ENCODE data around the gene UNC13C. TPM values are rescaled to one million over a fixed set of nuclear protein-coding genes. Genes with fewer than 3 reads are reported as not detected.

The UNC13C gene
- total and polyA plus RNA-seq, 2 experiments from 2014 or later, result not detected

- H3K36me3 ChIP-seq (ENCODE audit: low read depth), result no peaks in the 10 kb centered on the region
Observed at GRCh38 chr15:54088837-54089236, 110.6 kb downstream of the UNC13C start.

GRCh38 chr15:54089776-54090175 is 111.5 kb downstream of the UNC13C start:
- H3K79me2 ChIP-seq (ENCODE audit: insufficient read depth), result no peaks in the 10 kb centered on the region
- no peaks in the 10 kb centered on the region for H3F3A ChIP-seq (ENCODE audit: insufficient read depth)
- in situ Hi-C loops (cut with MboI), result no loop called here
- H3K36me3 ChIP-seq (ENCODE audit: low read depth), result no peaks in the 10 kb centered on the region
- H3K9me2 ChIP-seq (ENCODE audit: insufficient read depth), result no peaks in the 10 kb centered on the region
- H2AFZ ChIP-seq, result no peak overlapping the region
- 15 to 29% methylated on average over 3 of the region's 3 CpGs for WGBS, 2 experiments (ENCODE audit: low coverage in 1 of 2, low lambda C conversion rate in 2 of 2, missing lambda C conversion rate in 2 of 2)
- H3K9me3 ChIP-seq (ENCODE audit: low read depth), result no peaks in the 10 kb centered on the region
- H3K4me1 ChIP-seq (ENCODE audit: insufficient read depth), result no peaks in the 10 kb centered on the region
- H3K27me3 ChIP-seq (replicated peaks; ENCODE audit: insufficient read depth), result no peaks in the 10 kb centered on the region
- no peak for DNase-seq
- TF ChIP-seq EZH2 (IDR thresholded peaks at IDR 0.05; ENCODE audit: insufficient read depth, poor library complexity, severe bottlenecking) (no peak), EZH2phosphoT487 (IDR thresholded peaks at IDR 0.05; ENCODE audit: insufficient read depth, low read depth) (no peak)
- H3K4me2 ChIP-seq (ENCODE audit: unreplicated experiment), result no peak overlapping the region
- H4K20me1 ChIP-seq (ENCODE audit: insufficient read depth), result no peaks in the 10 kb centered on the region
- H3K27ac ChIP-seq, result no peak overlapping the region
- H3K4me3 ChIP-seq, result no peak overlapping the region
- H3K9ac ChIP-seq, result no peak overlapping the region

More at GRCh38 chr15:54088837-54089236, 110.6 kb downstream of the UNC13C start:
- H3K4me1 ChIP-seq (ENCODE audit: insufficient read depth), result no peaks in the 10 kb centered on the region
- no peaks in the 10 kb centered on the region for H3F3A ChIP-seq (ENCODE audit: insufficient read depth)
- in situ Hi-C loops (cut with MboI), result no loop called here
- no peak overlapping the region for H3K4me2 ChIP-seq (ENCODE audit: unreplicated experiment)
- no peaks in the 10 kb centered on the region for H3K27me3 ChIP-seq (replicated peaks; ENCODE audit: insufficient read depth)
- H3K4me3 ChIP-seq, result no peak overlapping the region
- 4 to 14% methylated on average over 2 of the region's 2 CpGs for WGBS, 2 experiments (ENCODE audit: low coverage in 1 of 2, low lambda C conversion rate in 2 of 2, missing lambda C conversion rate in 2 of 2)
- TF ChIP-seq EZH2phosphoT487 (IDR thresholded peaks at IDR 0.05; ENCODE audit: insufficient read depth, low read depth) (no peak), EZH2 (IDR thresholded peaks at IDR 0.05; ENCODE audit: insufficient read depth, poor library complexity, severe bottlenecking) (no peak)
- no peak overlapping the region for H3K9ac ChIP-seq
- H3K27ac ChIP-seq, result no peak overlapping the region
- H3K9me3 ChIP-seq (ENCODE audit: low read depth), result no peaks in the 10 kb centered on the region
- no peaks in the 10 kb centered on the region for H4K20me1 ChIP-seq (ENCODE audit: insufficient read depth)
- no peak for DNase-seq
- no peaks in the 10 kb centered on the region for H3K79me2 ChIP-seq (ENCODE audit: insufficient read depth)
- no peaks in the 10 kb centered on the region for H3K9me2 ChIP-seq (ENCODE audit: insufficient read depth)
- H2AFZ ChIP-seq, result no peak overlapping the region

- Histone ChIP-seq H3K27me3 (replicated peaks; ENCODE audit: insufficient read depth) (no peaks in the 10 kb centered on the region), H3K4me2 (ENCODE audit: unreplicated experiment) (no peak overlapping the region), H3K27ac (no peak overlapping the region), H3F3A (ENCODE audit: insufficient read depth) (no peaks in the 10 kb centered on the region), H3K79me2 (ENCODE audit: insufficient read depth) (no peaks in the 10 kb centered on the region), H3K9me3 (ENCODE audit: low read depth) (no peaks in the 10 kb centered on the region), H3K36me3 (ENCODE audit: low read depth) (no peaks in the 10 kb centered on the region), H3K9ac (no peak overlapping the region), H2AFZ (no peak overlapping the region), H4K20me1 (ENCODE audit: insufficient read depth) (no peaks in the 10 kb centered on the region), H3K4me1 (ENCODE audit: insufficient read depth) (no peaks in the 10 kb centered on the region), H3K9me2 (ENCODE audit: insufficient read depth) (no peaks in the 10 kb centered on the region), H3K4me3 (no peak overlapping the region)
- TF ChIP-seq EZH2 (IDR thresholded peaks at IDR 0.05; ENCODE audit: insufficient read depth, poor library complexity, severe bottlenecking) (no peak), EZH2phosphoT487 (IDR thresholded peaks at IDR 0.05; ENCODE audit: insufficient read depth, low read depth) (no peak)
- 0 to 4% methylated on average over 2 of the region's 2 CpGs for WGBS, 2 experiments (ENCODE audit: low coverage in 1 of 2, low lambda C conversion rate in 2 of 2, missing lambda C conversion rate in 2 of 2)
- in situ Hi-C loops (cut with MboI), result no loop called here
- no peak for DNase-seq
Observed at GRCh38 chr15:54091651-54092050, 113.4 kb downstream of the UNC13C start.

- Histone ChIP-seq H3K4me1 (ENCODE audit: insufficient read depth) (no peaks in the 10 kb centered on the region), H3K4me2 (ENCODE audit: unreplicated experiment) (no peak overlapping the region), H3K9me3 (ENCODE audit: low read depth) (no peaks in the 10 kb centered on the region), H3K36me3 (ENCODE audit: low read depth) (no peaks in the 10 kb centered on the region), H3K27me3 (replicated peaks; ENCODE audit: insufficient read depth) (no peaks in the 10 kb centered on the region), H3K4me3 (no peak overlapping the region), H2AFZ (no peak overlapping the region), H3K27ac (no peak overlapping the region), H3K79me2 (ENCODE audit: insufficient read depth) (no peaks in the 10 kb centered on the region), H3K9ac (no peak overlapping the region), H3K9me2 (ENCODE audit: insufficient read depth) (no peaks in the 10 kb centered on the region), H4K20me1 (ENCODE audit: insufficient read depth) (no peaks in the 10 kb centered on the region), H3F3A (ENCODE audit: insufficient read depth) (no peaks in the 10 kb centered on the region)
- DNase-seq, result no peak
- TF ChIP-seq EZH2 (IDR thresholded peaks at IDR 0.05; ENCODE audit: insufficient read depth, poor library complexity, severe bottlenecking) (no peak), EZH2phosphoT487 (IDR thresholded peaks at IDR 0.05; ENCODE audit: insufficient read depth, low read depth) (no peak)
- in situ Hi-C loops (cut with MboI), result no loop called here
- 10 to 15% methylated on average over 1 of the region's 1 CpG for WGBS, 2 experiments (ENCODE audit: low coverage in 1 of 2, low lambda C conversion rate in 2 of 2, missing lambda C conversion rate in 2 of 2)
Observed at GRCh38 chr15:54094661-54095060, 116.4 kb downstream of the UNC13C start.

- Histone ChIP-seq H3K4me2 (ENCODE audit: unreplicated experiment) (no peak overlapping the region), H4K20me1 (ENCODE audit: insufficient read depth) (no peaks in the 10 kb centered on the region), H3K9me2 (ENCODE audit: insufficient read depth) (no peaks in the 10 kb centered on the region), H3F3A (ENCODE audit: insufficient read depth) (no peaks in the 10 kb centered on the region), H3K9me3 (ENCODE audit: low read depth) (no peaks in the 10 kb centered on the region), H3K27ac (no peak overlapping the region), H3K27me3 (replicated peaks; ENCODE audit: insufficient read depth) (no peaks in the 10 kb centered on the region), H3K36me3 (ENCODE audit: low read depth) (no peaks in the 10 kb centered on the region), H3K9ac (no peak overlapping the region), H3K4me1 (ENCODE audit: insufficient read depth) (no peaks in the 10 kb centered on the region), H3K79me2 (ENCODE audit: insufficient read depth) (no peaks in the 10 kb centered on the region), H2AFZ (no peak overlapping the region), H3K4me3 (no peak overlapping the region)
- no peak for DNase-seq
- TF ChIP-seq EZH2 (IDR thresholded peaks at IDR 0.05; ENCODE audit: insufficient read depth, poor library complexity, severe bottlenecking) (no peak), EZH2phosphoT487 (IDR thresholded peaks at IDR 0.05; ENCODE audit: insufficient read depth, low read depth) (no peak)
- in situ Hi-C loops (cut with MboI), result no loop called here
Observed at GRCh38 chr15:54097019-54097418, 118.8 kb downstream of the UNC13C start.
